Astrocyte (in vitro differentiated cells and primary cell): ENCODE results near the gene SERINC1. TPM values are rescaled to one million over a fixed set of nuclear protein-coding genes. Genes with fewer than 3 reads are reported as not detected.

Experiments
- DNase-seq: peaks from one replicate; pipeline ENCODE4 v3.0.0-alpha.2; 2010; ENCODE audit warnings: low read depth
- FAIRE-seq: peaks from 2 replicates; lab custom pipeline; 2011; peaks lifted over from hg19 to GRCh38; lab: Jason Lieb, UNC
- H2AFZ ChIP-seq: 2 replicates; pipeline ENCODE4 v1.6.0; 2012; ENCODE audit warnings: low read depth, low read length, inconsistent platforms
- H3K27ac ChIP-seq: 2 replicates; pipeline ENCODE4 v1.5.1; 2011; ENCODE audit warnings: low read depth, low read length, inconsistent platforms
- H3K27me3 ChIP-seq: 2 replicates; pipeline ENCODE4 v1.6.0; 2011; ENCODE audit warnings: low read length, inconsistent platforms; ENCODE audit not compliant: insufficient read depth
- H3K36me3 ChIP-seq: 2 replicates; pipeline ENCODE4 v1.5.1; 2011; ENCODE audit warnings: low read length, inconsistent platforms; ENCODE audit not compliant: insufficient read depth
- H3K4me1 ChIP-seq: 2 replicates; pipeline ENCODE4 v1.5.1; 2011; ENCODE audit warnings: low read length, inconsistent platforms; ENCODE audit not compliant: insufficient read depth
- H3K4me2 ChIP-seq: 2 replicates; pipeline ENCODE4 v1.6.0; 2012; ENCODE audit warnings: low read length, inconsistent platforms
- H3K4me3 ChIP-seq: 2 replicates; pipeline ENCODE4 v1.5.1; 2011; ENCODE audit warnings: low read depth, mild to moderate bottlenecking, low read length, inconsistent platforms; ENCODE audit not compliant: insufficient read depth
- H3K79me2 ChIP-seq: 2 replicates; pipeline ENCODE4 v1.6.0; 2012; ENCODE audit warnings: mild to moderate bottlenecking, low read length, inconsistent platforms; ENCODE audit not compliant: insufficient read depth
- H3K9ac ChIP-seq: 2 replicates; pipeline ENCODE4 v1.6.0; 2012; ENCODE audit warnings: mild to moderate bottlenecking, low read length, inconsistent platforms
- H3K9me3 ChIP-seq: 2 replicates; pipeline ENCODE4 v1.5.1; 2012; ENCODE audit warnings: low read depth, mild to moderate bottlenecking, low read length, inconsistent platforms; ENCODE audit not compliant: insufficient read depth
- H4K20me1 ChIP-seq: 2 replicates; pipeline ENCODE4 v1.6.0; 2012; ENCODE audit warnings: low read length, inconsistent platforms; ENCODE audit not compliant: insufficient read depth
- H3K27ac Mint-ChIP-seq: one replicate; pipeline ENCODE4 v1.8.0; 2021; ENCODE audit warnings: mild to moderate bottlenecking, mixed read lengths; ENCODE audit not compliant: unreplicated experiment
- H3K27me3 Mint-ChIP-seq: one replicate; pipeline ENCODE4 v1.8.0; 2021; ENCODE audit warnings: low read depth, mixed read lengths; ENCODE audit not compliant: unreplicated experiment
- H3K36me3 Mint-ChIP-seq: one replicate; pipeline ENCODE4 v1.8.0; 2021; ENCODE audit warnings: low read depth, mixed read lengths; ENCODE audit not compliant: unreplicated experiment
- H3K4me1 Mint-ChIP-seq: one replicate; pipeline ENCODE4 v1.8.0; 2021; ENCODE audit warnings: low read depth, mixed read lengths; ENCODE audit not compliant: unreplicated experiment
- H3K4me3 Mint-ChIP-seq: one replicate; pipeline ENCODE4 v1.8.0; 2021; ENCODE audit warnings: mild to moderate bottlenecking, moderate library complexity, mixed read lengths; ENCODE audit not compliant: unreplicated experiment
- H3K9me3 Mint-ChIP-seq: one replicate; pipeline ENCODE4 v1.8.0; 2021; ENCODE audit warnings: mild to moderate bottlenecking, mixed read lengths; ENCODE audit not compliant: unreplicated experiment
- EZH2 ChIP-seq: IDR thresholded peaks from 2 replicates; pipeline ENCODE4 v1.6.1; 2012; ENCODE audit warnings: mild to moderate bottlenecking, low read length, inconsistent platforms; ENCODE audit not compliant: insufficient read depth
- total RNA-seq: library from RNA; stranded (reverse); gene quantifications from 2 replicates; pipeline ENCODE4 v1.2.1, GENCODE V29; 2021
- TF ChIP-seq, protein P1 (sequence below): IDR thresholded peaks from 2 replicates; pipeline ENCODE4 v1.5.1; 2011; ENCODE audit warnings: low read depth, mild to moderate bottlenecking, inconsistent platforms, low read length, moderate library complexity; ENCODE audit not compliant: insufficient read depth

SERINC1 gene
- total RNA-seq, 1 donor from 2014 or later: 203 TPM

DNA sequence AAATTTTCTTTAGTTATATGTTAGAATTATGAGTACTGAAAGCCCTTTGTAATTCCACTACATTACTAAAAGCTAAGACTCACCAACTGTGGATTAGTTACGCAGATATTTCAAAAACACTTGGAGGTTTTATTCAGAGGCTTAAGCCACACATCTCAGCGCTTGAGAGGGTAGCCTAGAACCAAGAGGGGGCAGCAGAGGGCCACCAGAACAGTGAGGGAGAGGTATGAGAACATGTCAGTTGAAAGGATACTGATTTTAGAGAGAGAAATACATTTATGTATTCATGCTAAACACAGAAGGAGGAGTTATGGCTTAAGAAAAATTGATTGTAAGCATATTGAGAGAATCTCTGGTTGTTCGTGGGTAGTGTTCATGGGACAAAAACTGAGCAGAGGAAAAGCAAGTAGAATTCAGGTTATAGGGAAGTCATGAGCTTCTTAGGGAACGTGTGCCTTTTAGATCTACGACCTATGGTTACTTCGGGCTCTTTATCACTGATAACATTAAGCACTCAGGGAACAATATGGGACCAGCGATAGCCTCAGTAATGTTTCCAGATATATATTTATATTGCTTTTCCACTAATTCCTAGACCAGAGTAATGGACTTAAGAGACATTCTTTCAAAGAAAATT lies 20.4 kb upstream of the SERINC1 start:
- Histone ChIP-seq H3K9ac (no peak overlapping the region), H3K36me3 (no peaks in the 10 kb centered on the region), H3K4me1 (no peaks in the 10 kb centered on the region), H3K4me3 (no peak overlapping the region), H3K27me3 (no peaks in the 10 kb centered on the region), H3K9me3 (no peaks in the 10 kb centered on the region), H3K79me2 (no peaks in the 10 kb centered on the region), H4K20me1 (no peaks in the 10 kb centered on the region), H3K4me2 (no peak overlapping the region), H2AFZ (peak overlapping the region; percentile 36), H3K27ac (no peak overlapping the region)
- no peak overlapping the region for H3K4me3 Mint-ChIP-seq
- TF ChIP-seq EZH2: no peak
- TF ChIP-seq, protein P1, sequence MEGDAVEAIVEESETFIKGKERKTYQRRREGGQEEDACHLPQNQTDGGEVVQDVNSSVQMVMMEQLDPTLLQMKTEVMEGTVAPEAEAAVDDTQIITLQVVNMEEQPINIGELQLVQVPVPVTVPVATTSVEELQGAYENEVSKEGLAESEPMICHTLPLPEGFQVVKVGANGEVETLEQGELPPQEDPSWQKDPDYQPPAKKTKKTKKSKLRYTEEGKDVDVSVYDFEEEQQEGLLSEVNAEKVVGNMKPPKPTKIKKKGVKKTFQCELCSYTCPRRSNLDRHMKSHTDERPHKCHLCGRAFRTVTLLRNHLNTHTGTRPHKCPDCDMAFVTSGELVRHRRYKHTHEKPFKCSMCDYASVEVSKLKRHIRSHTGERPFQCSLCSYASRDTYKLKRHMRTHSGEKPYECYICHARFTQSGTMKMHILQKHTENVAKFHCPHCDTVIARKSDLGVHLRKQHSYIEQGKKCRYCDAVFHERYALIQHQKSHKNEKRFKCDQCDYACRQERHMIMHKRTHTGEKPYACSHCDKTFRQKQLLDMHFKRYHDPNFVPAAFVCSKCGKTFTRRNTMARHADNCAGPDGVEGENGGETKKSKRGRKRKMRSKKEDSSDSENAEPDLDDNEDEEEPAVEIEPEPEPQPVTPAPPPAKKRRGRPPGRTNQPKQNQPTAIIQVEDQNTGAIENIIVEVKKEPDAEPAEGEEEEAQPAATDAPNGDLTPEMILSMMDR: peak; percentile 95
- peaks cover 20% of the 10 kb centered on the region for H3K36me3 Mint-ChIP-seq
- H3K27ac Mint-ChIP-seq: no peak overlapping the region
- H3K27me3 Mint-ChIP-seq: no peaks in the 10 kb centered on the region
- peaks cover 4% of the 10 kb centered on the region for H3K9me3 Mint-ChIP-seq
- FAIRE-seq (peak; percentile 73), DNase-seq (peak; percentile 39)
- peaks cover 12% of the 10 kb centered on the region for H3K4me1 Mint-ChIP-seq

DNA sequence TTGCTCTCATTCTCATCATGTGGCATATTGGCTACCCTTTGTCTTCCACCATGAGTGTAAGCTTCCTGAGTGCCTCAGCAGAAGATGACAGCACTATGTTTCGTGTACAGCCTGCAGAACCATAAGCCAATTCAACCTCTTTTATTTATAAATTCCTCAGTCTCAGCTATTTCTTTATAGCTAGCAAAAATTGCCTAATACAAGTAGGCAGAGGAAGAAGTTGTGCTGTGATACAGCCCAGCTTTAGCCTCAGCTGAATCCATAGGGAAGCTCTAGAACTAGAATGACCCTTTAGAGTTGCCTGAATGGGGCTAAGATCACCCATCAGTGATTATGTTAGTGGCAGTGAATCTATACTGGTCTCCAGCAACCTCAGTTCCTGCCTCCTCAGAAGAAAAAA lies 19.0 kb upstream of the SERINC1 start:
- no peak overlapping the region for H3K9ac ChIP-seq
- H3K27me3 ChIP-seq: no peaks in the 10 kb centered on the region
- no peaks in the 10 kb centered on the region for H3K4me1 ChIP-seq
- no peak overlapping the region for H3K27ac ChIP-seq
- no peak overlapping the region for H3K4me3 ChIP-seq
- no peaks in the 10 kb centered on the region for H3K27me3 Mint-ChIP-seq
- H2AFZ ChIP-seq: no peak overlapping the region
- H3K79me2 ChIP-seq: no peaks in the 10 kb centered on the region
- H3K36me3 Mint-ChIP-seq: peaks cover 11% of the 10 kb centered on the region
- H4K20me1 ChIP-seq: no peaks in the 10 kb centered on the region
- no peak for DNase-seq
- H3K36me3 ChIP-seq: no peaks in the 10 kb centered on the region
- no peak overlapping the region for H3K4me2 ChIP-seq
- TF ChIP-seq EZH2: no peak
- TF ChIP-seq, protein P1: no peak
- H3K9me3 Mint-ChIP-seq: no peaks in the 10 kb centered on the region
- H3K4me1 Mint-ChIP-seq: peaks cover 16% of the 10 kb centered on the region
- H3K9me3 ChIP-seq: no peaks in the 10 kb centered on the region
- FAIRE-seq: no peak
- H3K27ac Mint-ChIP-seq: no peak overlapping the region
- H3K4me3 Mint-ChIP-seq: no peak overlapping the region

DNA sequence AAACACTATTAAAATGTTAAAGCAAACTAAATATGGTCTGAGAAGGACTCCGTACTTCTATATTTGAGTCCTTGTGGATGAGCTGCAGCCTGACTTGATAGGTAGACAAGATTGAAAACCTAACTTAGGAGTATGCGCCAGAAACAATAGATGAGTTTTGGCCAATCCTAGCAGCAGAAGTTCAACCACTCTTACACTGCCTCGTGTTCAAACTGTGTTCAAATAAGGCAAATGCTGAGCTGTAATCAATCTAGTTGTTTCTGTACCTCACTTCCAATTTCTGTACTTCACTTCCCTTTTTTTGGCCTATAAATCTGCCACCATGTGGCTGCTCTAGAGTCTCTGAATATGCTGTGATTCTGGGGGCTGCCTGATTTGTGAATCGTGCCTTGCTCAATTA lies 13.2 kb upstream of the SERINC1 start:
- no peaks in the 10 kb centered on the region for H4K20me1 ChIP-seq
- no peak overlapping the region for H2AFZ ChIP-seq
- peak overlapping the region; percentile 8 for H3K27ac Mint-ChIP-seq
- no peak for DNase-seq
- no peaks in the 10 kb centered on the region for H3K9me3 ChIP-seq
- no peak overlapping the region for H3K4me2 ChIP-seq
- H3K36me3 Mint-ChIP-seq: no peaks in the 10 kb centered on the region
- TF ChIP-seq, protein P1: no peak
- no peak for TF ChIP-seq EZH2
- H3K27me3 Mint-ChIP-seq: no peaks in the 10 kb centered on the region
- H3K27me3 ChIP-seq: no peaks in the 10 kb centered on the region
- peaks cover 13% of the 10 kb centered on the region for H3K4me1 Mint-ChIP-seq
- no peaks in the 10 kb centered on the region for H3K4me1 ChIP-seq
- no peak overlapping the region for H3K27ac ChIP-seq
- no peak for FAIRE-seq
- no peaks in the 10 kb centered on the region for H3K36me3 ChIP-seq
- no peaks in the 10 kb centered on the region for H3K9me3 Mint-ChIP-seq
- no peak overlapping the region for H3K4me3 ChIP-seq
- no peak overlapping the region for H3K9ac ChIP-seq
- H3K4me3 Mint-ChIP-seq: peak overlapping the region; percentile 84
- no peaks in the 10 kb centered on the region for H3K79me2 ChIP-seq
